HG03575 (cell line): ENCODE results near the gene IL17B.
A peak's percentile ranks its signal among the peaks of the same experiment; 100 is the strongest.

Experiments
- ATAC-seq: cut with Tn5 transposase; IDR thresholded peaks from one replicate; pipeline ENCODE4 v1.9.1; 2021; ENCODE audit not compliant: unreplicated experiment, insufficient number of reproducible peaks, low FRiP score; ENCODE audit errors: extremely low read depth

The IL17B gene

GRCh38 chr5:149366169-149366729 is 12.8 kb downstream of the IL17B start:
- ATAC-seq = no peak

GRCh38 chr5:149365418-149365817 is 13.7 kb downstream of the IL17B start:
- ATAC-seq = no peak

- ATAC-seq = no peak
Measured at GRCh38 chr5:149364719-149365118, 14.4 kb downstream of the IL17B start.

GRCh38 chr5:149363936-149364335 is 15.2 kb downstream of the IL17B start:
- ATAC-seq = no peak

- no peak for ATAC-seq
Measured at GRCh38 chr5:149363358-149363757, 15.7 kb downstream of the IL17B start.

GRCh38 chr5:149362541-149362940 is 16.6 kb downstream of the IL17B start:
- ATAC-seq = no peak

GRCh38 chr5:149360272-149360671 is 18.8 kb downstream of the IL17B start:
- ATAC-seq = no peak

- ATAC-seq = no peak
Measured at GRCh38 chr5:149358868-149359495, 20.1 kb downstream of the IL17B start.

GRCh38 chr5:149358294-149358651 is 20.8 kb downstream of the IL17B start:
- no peak for ATAC-seq

- peak; percentile 98 for ATAC-seq
Measured at GRCh38 chr5:149357370-149358293, 21.5 kb downstream of the IL17B start, which contains the start of gene PCYOX1L. PCYOX1L (plus strand) TSS chr5:149358046; CDS start chr5:149358069, 23 bp downstream.

- ATAC-seq = no peak
Measured at GRCh38 chr5:149356391-149356790, 22.7 kb downstream of the IL17B start.

- no peak for ATAC-seq
Measured at GRCh38 chr5:149355688-149356087, 23.4 kb downstream of the IL17B start.

GRCh38 chr5:149353911-149354310 is 25.2 kb downstream of the IL17B start:
- ATAC-seq = no peak

GRCh38 chr5:149352169-149352568 is 26.9 kb downstream of the IL17B start:
- ATAC-seq = no peak

- no peak for ATAC-seq
Measured at GRCh38 chr5:149349382-149349781, 29.7 kb downstream of the IL17B start.

- no peak for ATAC-seq
Measured at GRCh38 chr5:149348518-149348917, 30.6 kb downstream of the IL17B start.

GRCh38 chr5:149345892-149346222 is 33.2 kb downstream of the IL17B start:
- ATAC-seq = no peak

- peak; percentile 75 for ATAC-seq
Measured at GRCh38 chr5:149345147-149345891, 33.8 kb downstream of the IL17B start, which contains the start of gene GRPEL2. GRPEL2 (plus strand) TSS chr5:149345499; CDS start chr5:149345540, 41 bp downstream.

- ATAC-seq = no peak
Measured at GRCh38 chr5:149344151-149344550, 34.9 kb downstream of the IL17B start.
